PFSK-1 (cell line): ENCODE measurements around the gene SPAG9.

Source experiments
- POLR2AphosphoS5 ChIP-seq: IDR thresholded peaks from 2 replicates; pipeline ENCODE4 v1.6.1; 2012; ENCODE audit warnings: low read depth, mild to moderate bottlenecking, control low read depth, low read length, moderate library complexity
- TAF1 ChIP-seq: IDR thresholded peaks from 2 replicates; pipeline ENCODE4 v1.6.1; 2012; ENCODE audit warnings: low read length, control low read depth, borderline replicate concordance; ENCODE audit not compliant: insufficient read depth

DNA sequence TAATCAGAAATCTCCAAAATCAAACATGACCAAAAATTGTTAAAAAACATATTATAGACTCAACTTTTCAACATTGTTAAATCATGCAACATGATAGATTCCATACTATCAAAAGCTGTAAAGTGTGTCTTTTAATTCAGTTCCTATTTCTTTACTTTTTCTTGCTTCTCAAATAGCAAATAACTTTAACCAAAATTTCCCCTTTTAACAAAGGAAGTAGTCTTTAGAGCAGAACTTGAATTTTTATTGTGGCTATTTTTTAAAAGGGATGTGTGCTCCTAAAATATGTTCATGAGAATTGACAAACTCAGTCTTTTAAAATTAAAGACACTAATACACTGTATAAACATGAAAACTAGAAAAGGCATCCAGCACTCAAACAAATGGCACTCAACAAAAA, 49.1 kb downstream of the SPAG9 start:
- TF ChIP-seq TAF1 (no peak), POLR2AphosphoS5 (no peak)
